ENCODE results near the gene AHRR. TPM values are rescaled to one million over a fixed set of nuclear protein-coding genes. Genes with fewer than 3 reads are reported as not detected.
"Not testable (repeated sequence)": the region's sequence is repeated elsewhere in the genome, so short reads cannot be mapped to it uniquely, and the experiment has no call there.

AHRR gene
- total RNA-seq, 4 donors from 2014 or later = 0.26 to 9.1 (median 6.6) TPM; not detected in 1

- H3K4me3 ChIP-seq = no peak overlapping the region
- no peaks in the 10 kb centered on the region for H3K4me1 ChIP-seq
- no peaks in the 10 kb centered on the region for H3K27me3 ChIP-seq
- TF ChIP-seq POLR2A (IDR thresholded peaks at IDR 0.05) (no peak), CTCF (IDR thresholded peaks at IDR 0.05) (no peak)
- H3K9me3 ChIP-seq = no peaks in the 10 kb centered on the region
- no peaks in the 10 kb centered on the region for H3K36me3 ChIP-seq
- no peak for DNase-seq
- intact Hi-C loops (cut with DNase I; ENCODE audit: low total_unique reads) = no loop called here
- no peak overlapping the region for H3K27ac ChIP-seq
Measured at GRCh38 chr5:380701-381309, 59.3 kb downstream of the AHRR start.

GRCh38 chr5:383066-383465 lies 61.6 kb downstream of the AHRR start:
- no peak for DNase-seq
- Histone ChIP-seq H3K27me3 (no peaks in the 10 kb centered on the region), H3K36me3 (no peaks in the 10 kb centered on the region), H3K4me1 (no peaks in the 10 kb centered on the region), H3K9me3 (peaks cover 0 to 4% of the 10 kb centered on the region in 2 donors), H3K27ac (no peak overlapping the region), H3K4me3 (no peak overlapping the region)
- intact Hi-C loops (cut with DNase I; ENCODE audit: low total_unique reads) = no loop called here
- no peak for TF ChIP-seq POLR2A (IDR thresholded peaks at IDR 0.05)
- TF ChIP-seq CTCF (IDR thresholded peaks at IDR 0.05) = no peak

DNA sequence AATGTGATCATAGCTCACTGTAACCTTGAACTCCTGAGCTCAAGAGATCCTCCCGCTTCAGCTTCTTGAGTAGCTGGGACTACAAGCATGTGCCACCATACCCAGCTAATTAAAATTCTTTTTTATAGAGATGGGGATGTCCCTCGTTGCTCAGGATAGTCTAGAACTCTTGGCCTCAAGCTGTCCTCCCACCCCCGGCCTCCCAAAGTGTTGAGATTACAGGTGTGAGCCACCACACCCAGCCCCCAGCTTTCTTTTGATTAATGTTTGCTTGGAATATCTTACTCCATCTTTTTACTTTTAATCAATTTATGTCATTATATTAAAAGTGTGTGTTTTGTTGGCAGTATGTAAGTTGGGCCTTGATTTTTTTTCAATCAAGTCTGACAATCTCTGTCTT lies 62.1 kb downstream of the AHRR start:
- DNase-seq = no peak
- no peak overlapping the region for H3K27ac ChIP-seq
- TF ChIP-seq POLR2A (IDR thresholded peaks at IDR 0.05) (no peak), CTCF (IDR thresholded peaks at IDR 0.05) (no peak)
- H3K36me3 ChIP-seq = no peaks in the 10 kb centered on the region
- no peaks in the 10 kb centered on the region for H3K4me1 ChIP-seq
- H3K4me3 ChIP-seq = no peak overlapping the region
- intact Hi-C loops (cut with DNase I; ENCODE audit: low total_unique reads) = no loop called here
- peaks cover 0 to 4% of the 10 kb centered on the region in 2 donors for H3K9me3 ChIP-seq
- no peaks in the 10 kb centered on the region for H3K27me3 ChIP-seq

DNA sequence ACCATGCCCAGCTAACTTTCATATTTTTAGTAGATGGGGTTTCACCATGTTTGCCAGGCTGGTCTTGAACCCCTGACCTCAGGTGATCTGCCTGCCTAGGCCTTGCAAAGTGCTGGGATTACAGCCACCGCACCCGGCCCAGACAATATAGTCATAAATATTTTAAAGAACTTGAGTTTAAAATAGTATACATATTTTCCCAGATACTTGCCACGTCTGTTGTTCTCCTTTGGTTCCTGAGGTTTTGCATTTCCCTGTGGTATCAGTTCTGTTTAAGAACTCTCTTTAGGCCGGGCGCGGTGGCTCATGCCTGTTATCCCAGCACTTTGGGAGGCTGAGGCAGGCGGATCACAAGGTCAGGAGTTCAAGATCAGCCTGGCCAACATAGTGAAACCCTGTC lies 63.1 kb downstream of the AHRR start:
- DNase-seq; H3K4me1 ChIP-seq; intact Hi-C loops (cut with DNase I; ENCODE audit: low total_unique reads); H3K4me3 ChIP-seq; H3K27ac ChIP-seq; H3K9me3 ChIP-seq; H3K36me3 ChIP-seq; H3K27me3 ChIP-seq: not testable (repeated sequence)

DNA sequence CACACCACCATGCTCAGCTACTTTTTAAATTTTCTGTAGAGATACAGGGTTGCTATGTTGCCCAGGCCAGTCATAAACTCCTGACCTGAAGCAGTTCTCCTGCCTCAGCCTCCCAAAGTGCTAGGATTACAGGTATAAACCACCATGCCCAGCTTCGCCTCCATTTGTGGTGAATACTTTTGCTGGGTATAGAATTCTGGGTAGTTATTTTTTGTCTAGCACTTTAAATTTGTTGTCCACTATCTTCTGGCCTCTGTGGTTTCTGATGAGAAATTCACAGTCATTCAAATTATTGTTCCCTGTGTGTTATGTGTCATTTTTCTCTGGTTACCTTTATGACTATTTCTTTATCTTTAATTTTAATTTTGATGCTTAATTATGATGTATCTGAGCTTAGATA lies 63.8 kb downstream of the AHRR start:
- no peak for DNase-seq
- Histone ChIP-seq H3K4me1 (no peaks in the 10 kb centered on the region), H3K27me3 (no peaks in the 10 kb centered on the region), H3K4me3 (no peak overlapping the region), H3K36me3 (no peaks in the 10 kb centered on the region), H3K9me3 (peaks cover 0 to 4% of the 10 kb centered on the region in 2 donors), H3K27ac (no peak overlapping the region)
- TF ChIP-seq CTCF (IDR thresholded peaks at IDR 0.05) (no peak), POLR2A (IDR thresholded peaks at IDR 0.05) (no peak)
- intact Hi-C loops (cut with DNase I; ENCODE audit: low total_unique reads) = no loop called here
